GM19240 (cell line): ENCODE results near the gene LIMS4.
"Not testable (repeated sequence)": the region's sequence is repeated elsewhere in the genome, so short reads cannot be mapped to it uniquely, and the experiment has no call there.

Experiments used
- DNase-seq: peaks from one replicate; pipeline ENCODE4 v3.0.0; 2011; ENCODE audit warnings: low spot score; ENCODE audit not compliant: insufficient read length

Gene LIMS4

GRCh38 chr2:110450951-110451350, 21.7 kb downstream of the LIMS4 start:
- DNase-seq: not testable (repeated sequence)

- not testable (repeated sequence) for DNase-seq
Observed at GRCh38 chr2:110449127-110449947, 23.3 kb downstream of the LIMS4 start.

- not testable (repeated sequence) for DNase-seq
Observed at GRCh38 chr2:110446644-110447043, 26.0 kb downstream of the LIMS4 start.

GRCh38 chr2:110443305-110444005, 29.2 kb downstream of the LIMS4 start:
- not testable (repeated sequence) for DNase-seq

- DNase-seq: not testable (repeated sequence)
Observed at GRCh38 chr2:110441905-110442304, 30.7 kb downstream of the LIMS4 start.

- DNase-seq: not testable (repeated sequence)
Observed at GRCh38 chr2:110434565-110434964, 38.1 kb downstream of the LIMS4 start.

GRCh38 chr2:110425725-110426124, 46.9 kb downstream of the LIMS4 start:
- DNase-seq: not testable (repeated sequence)

- DNase-seq: not testable (repeated sequence)
Observed at GRCh38 chr2:110424421-110424820, 48.2 kb downstream of the LIMS4 start.

- not testable (repeated sequence) for DNase-seq
Observed at GRCh38 chr2:110423574-110423962, 49.0 kb downstream of the LIMS4 start.

- DNase-seq: not testable (repeated sequence)
Observed at GRCh38 chr2:110422852-110423573, 49.6 kb downstream of the LIMS4 start.

GRCh38 chr2:110420641-110421354, 51.8 kb downstream of the LIMS4 start:
- DNase-seq: not testable (repeated sequence)

GRCh38 chr2:110407142-110407541, 65.5 kb downstream of the LIMS4 start:
- DNase-seq: not testable (repeated sequence)

GRCh38 chr2:110404988-110405387, 67.6 kb downstream of the LIMS4 start:
- not testable (repeated sequence) for DNase-seq

- not testable (repeated sequence) for DNase-seq
Observed at GRCh38 chr2:110404246-110404645, 68.4 kb downstream of the LIMS4 start.

GRCh38 chr2:110401001-110401618, 71.5 kb downstream of the LIMS4 start:
- DNase-seq: not testable (repeated sequence)

GRCh38 chr2:110399378-110399777, 73.2 kb downstream of the LIMS4 start:
- DNase-seq: not testable (repeated sequence)

GRCh38 chr2:110395990-110396389, 76.6 kb downstream of the LIMS4 start:
- not testable (repeated sequence) for DNase-seq
